IMR-90 (cell line): Measurements from ENCODE around the gene TRIM33. TPM values are rescaled to one million over a fixed set of nuclear protein-coding genes. Genes with fewer than 3 reads are reported as not detected.
A peak's percentile ranks its signal among the peaks of the same experiment; 100 is the strongest.

Experiments
- ATAC-seq: fragments of 200-7000 bp; cut with Tn5 transposase; 2 replicates; pipeline ENCODE4 v1.9.1; 2020; ENCODE audit warnings: low read depth, mild to moderate bottlenecking, moderate library complexity
- BruUV-seq: library from RNA; stranded (reverse); fragments of 400-500 nt; replicated peaks from 2 replicates; lab custom pipeline; 2021; lab: Mats Ljungman, UMichigan
- CTCF ChIA-PET: fragments of 300-600 bp; formaldehyde crosslinking; extraction: SDS; loops from one replicate; lab custom pipeline; 2021; ENCODE audit warnings: antibody characterized with exemption; lab: Yijun Ruan, JAX
- POLR2A ChIA-PET: fragments of 300-600 bp; sonication (Branson Sonifier 250); formaldehyde crosslinking; loops from one replicate; lab custom pipeline; 2022; ENCODE audit warnings: antibody characterized with exemption; ENCODE audit not compliant: unreplicated experiment; lab: Charles Lee
- DNase-seq: peaks from one replicate; pipeline ENCODE4 v3.0.0; 2013
- H2AFZ ChIP-seq: replicated peaks from 2 replicates; pipeline ENCODE3; 2013; ENCODE audit warnings: low read length, mild to moderate bottlenecking; ENCODE audit not compliant: poor library complexity
- H2AK5ac ChIP-seq: 2 replicates; pipeline ENCODE4 v1.6.1; 2013; ENCODE audit warnings: low read depth, low read length, inconsistent platforms
- H2AK9ac ChIP-seq: replicated peaks from 2 replicates; pipeline ENCODE3; 2013; ENCODE audit warnings: mild to moderate bottlenecking, low read depth, low read length, moderate library complexity; ENCODE audit not compliant: poor library complexity
- H2BK120ac ChIP-seq: 2 replicates; pipeline ENCODE4 v1.6.1; 2013; ENCODE audit warnings: low read depth, low read length, inconsistent platforms
- H2BK15ac ChIP-seq: 3 replicates; pipeline ENCODE4 v1.6.1; 2013; ENCODE audit warnings: low read depth, low read length, inconsistent platforms
- H2BK20ac ChIP-seq: 2 replicates; pipeline ENCODE4 v1.6.1; 2013; ENCODE audit warnings: low read depth, mild to moderate bottlenecking, inconsistent platforms, low read length, moderate library complexity
- H2BK5ac ChIP-seq: 2 replicates; pipeline ENCODE4 v1.6.1; 2013; ENCODE audit warnings: mild to moderate bottlenecking, low read depth, low read length, inconsistent platforms; ENCODE audit not compliant: poor library complexity, severe bottlenecking
- H3K14ac ChIP-seq: replicated peaks from 2 replicates; pipeline ENCODE4 v1.6.1; 2013; ENCODE audit warnings: low read depth, low read length, inconsistent platforms
- H3K18ac ChIP-seq: 2 replicates; pipeline ENCODE4 v1.6.1; 2013; ENCODE audit warnings: low read depth, low read length, control low read depth
- H3K23ac ChIP-seq: 2 replicates; pipeline ENCODE4 v1.6.1; 2013; ENCODE audit warnings: low read depth, low read length, inconsistent platforms
- H3K27ac ChIP-seq: 2 replicates; pipeline ENCODE4 v1.5.1; 2013; ENCODE audit warnings: mild to moderate bottlenecking, control low read depth, low read length; ENCODE audit not compliant: insufficient read depth
- H3K27me3 ChIP-seq: 2 replicates; pipeline ENCODE4 v1.6.1; 2013; ENCODE audit warnings: low read length; ENCODE audit not compliant: control insufficient read depth, insufficient read depth
- H3K36me3 ChIP-seq: 2 replicates; pipeline ENCODE4 v1.6.1; 2013; ENCODE audit warnings: low read length, mixed read lengths; ENCODE audit not compliant: control insufficient read depth, insufficient read depth
- H3K4ac ChIP-seq: 2 replicates; pipeline ENCODE4 v1.6.1; 2013; ENCODE audit warnings: low read depth, low read length, inconsistent platforms
- H3K4me1 ChIP-seq: 2 replicates; pipeline ENCODE4 v1.6.1; 2013; ENCODE audit warnings: low read length, mixed read lengths; ENCODE audit not compliant: control insufficient read depth, insufficient read depth
- H3K4me2 ChIP-seq: 2 replicates; pipeline ENCODE4 v1.6.1; 2013; ENCODE audit warnings: low read depth, mild to moderate bottlenecking, control low read depth, low read length, moderate library complexity
- H3K4me3 ChIP-seq: 2 replicates; pipeline ENCODE4 v1.5.1; 2013; ENCODE audit warnings: low read depth, mild to moderate bottlenecking, control low read depth, low read length, moderate library complexity; ENCODE audit not compliant: insufficient read depth
- H3K56ac ChIP-seq: 2 replicates; pipeline ENCODE4 v1.6.1; 2013; ENCODE audit warnings: low read length, inconsistent platforms; ENCODE audit not compliant: insufficient read depth; ENCODE audit errors: extremely low read depth
- H3K79me1 ChIP-seq, 2 experiments: 2 replicates each; pipeline ENCODE4 v1.6.1; 2013; ENCODE audit warnings: low read length in 2 of 2, inconsistent platforms in 1 of 2, low read depth in 1 of 2
- H3K9ac ChIP-seq: 2 replicates; pipeline ENCODE4 v1.6.1; 2013; ENCODE audit warnings: low read depth, low read length, control low read depth
- H3K9me1 ChIP-seq: 2 replicates; pipeline ENCODE4 v1.6.1; 2013; ENCODE audit warnings: low read length, inconsistent platforms; ENCODE audit not compliant: insufficient read depth
- H3K9me3 ChIP-seq: 2 replicates; pipeline ENCODE4 v1.6.1; 2013; ENCODE audit warnings: low read length; ENCODE audit not compliant: control insufficient read depth, insufficient read depth
- H4K20me1 ChIP-seq: 2 replicates; pipeline ENCODE4 v1.6.1; 2013; ENCODE audit warnings: low read length, inconsistent platforms; ENCODE audit not compliant: insufficient read depth
- H4K5ac ChIP-seq: 2 replicates; pipeline ENCODE4 v1.6.1; 2013; ENCODE audit warnings: mild to moderate bottlenecking, low read depth, low read length, control low read depth
- H4K8ac ChIP-seq, 2 experiments: 2 replicates each; pipeline ENCODE4 v1.6.1; 2013; ENCODE audit warnings: low read depth in 2 of 2, low read length in 2 of 2, control low read depth in 1 of 2, inconsistent platforms in 1 of 2
- H4K91ac ChIP-seq: 2 replicates; pipeline ENCODE4 v1.6.1; 2013; ENCODE audit warnings: low read depth, low read length, inconsistent platforms; ENCODE audit not compliant: insufficient read depth
- CEBPB ChIP-seq: IDR thresholded peaks from 2 replicates; pipeline ENCODE4 v1.6.1; 2012; ENCODE audit warnings: low read depth, low read length, improper control_type of control experiment
- CHD1 ChIP-seq: IDR thresholded peaks from 2 replicates; pipeline ENCODE4 v1.6.1; 2012; ENCODE audit warnings: low read depth, low read length, improper control_type of control experiment
- MAFK ChIP-seq: IDR thresholded peaks from 2 replicates; pipeline ENCODE4 v1.6.1; 2012; ENCODE audit warnings: low read depth, low read length, improper control_type of control experiment
- MAZ ChIP-seq: IDR thresholded peaks from 2 replicates; pipeline ENCODE4 v1.6.1; 2012; ENCODE audit warnings: low read depth, mild to moderate bottlenecking, low read length, improper control_type of control experiment, moderate library complexity, borderline replicate concordance
- NFE2L2 ChIP-seq: fragments of 150-350 bp; IDR thresholded peaks from 2 replicates; pipeline ENCODE4 v1.6.1; 2016; ENCODE audit warnings: low read depth, mild to moderate bottlenecking, low read length
- POLR2A ChIP-seq: IDR thresholded peaks from 2 replicates; pipeline ENCODE4 v1.6.1; 2012; ENCODE audit warnings: mild to moderate bottlenecking, low read depth, low read length
- RAD21 ChIP-seq: IDR thresholded peaks from 2 replicates; pipeline ENCODE4 v1.6.1; 2012; ENCODE audit warnings: low read length, improper control_type of control experiment
- RCOR1 ChIP-seq: IDR thresholded peaks from 2 replicates; pipeline ENCODE4 v1.6.1; 2012; ENCODE audit warnings: mild to moderate bottlenecking, low read length, improper control_type of control experiment; ENCODE audit not compliant: insufficient replicate concordance
- RFX5 ChIP-seq: IDR thresholded peaks from 2 replicates; pipeline ENCODE4 v1.8.0; 2012; ENCODE audit warnings: low read depth, mild to moderate bottlenecking, low read length, moderate library complexity
- USF2 ChIP-seq: fragments of 150-350 bp; IDR thresholded peaks from 2 replicates; pipeline ENCODE4 v1.6.1; 2017; ENCODE audit warnings: mild to moderate bottlenecking, antibody characterized with exemption, low read length, low read depth
- WGBS, 2 experiments: methylation state at CpG; one replicate each; pipeline versions ENCODE4 v1.1.5 to v1.1.7; 2013; ENCODE audit warnings: missing lambda C conversion rate in 2 of 2; ENCODE audit not compliant: insufficient read length in 1 of 2; ENCODE audit errors: extremely low coverage in 2 of 2; 5-methylcytosine and 5-hydroxymethylcytosine counted together
- dilution Hi-C: fragments of 300-500 bp; cut with HindIII; formaldehyde crosslinking; loops from one replicate; pipeline ENCODE4 v1.14.3; 2018; ENCODE audit warnings: low sequenced_read_pairs; ENCODE audit not compliant: unreplicated experiment
- in situ Hi-C: fragments of 300-500 bp; cut with MboI; formaldehyde crosslinking; loops from 3 replicates; pipeline ENCODE4 v1.14.3; 2019; ENCODE audit warnings: low sequenced_read_pairs, inconsistent platforms, mixed read lengths
- intact Hi-C: fragments of 100-400 bp; cut with micrococcal nuclease; formaldehyde crosslinking; loops from 2 replicates; pipeline ENCODE4 v1.10.0; 2022
- polyA plus RNA-seq, 3 experiments: library from polyadenylated mRNA; depleted of rRNA; stranded (reverse); fragments of >200 nt; gene quantifications; 2 replicates each; pipeline ENCODE4 v1.2.3, GENCODE V29; 2012; ENCODE audit warnings: low replicate concordance in 1 of 3
- total RNA-seq: library from RNA; depleted of rRNA; stranded (reverse); fragments of >200 nt; gene quantifications from 2 replicates; pipeline ENCODE4 v1.2.3, GENCODE V29; 2012
- TF ChIP-seq, protein P1 (sequence below): conservative IDR thresholded peaks from 2 replicates; pipeline ENCODE4 v1.5.1; 2012; ENCODE audit warnings: mild to moderate bottlenecking, low read depth, low read length, improper control_type of control experiment
- TF ChIP-seq, protein P2 (sequence below): fragments of 150-350 bp; IDR thresholded peaks from 2 replicates; pipeline ENCODE4 v1.6.1; 2016; ENCODE audit warnings: low read depth, mild to moderate bottlenecking, low read length, moderate library complexity, borderline replicate concordance

TRIM33 gene
- total and polyA plus RNA-seq, 2 of the 4 experiments (the other 2 are of a cell fraction) = 9.5 to 40.1 TPM

GRCh38 chr1:114559356-114559755 is 48.4 kb upstream of the TRIM33 start (continued):
- no peak for TF ChIP-seq CHD1
- no peak for TF ChIP-seq RFX5
- no peak for TF ChIP-seq POLR2A
- no peak for TF ChIP-seq CEBPB
- no peak for TF ChIP-seq NFE2L2
- TF ChIP-seq RCOR1 = no peak
- TF ChIP-seq MAZ = no peak

DNA sequence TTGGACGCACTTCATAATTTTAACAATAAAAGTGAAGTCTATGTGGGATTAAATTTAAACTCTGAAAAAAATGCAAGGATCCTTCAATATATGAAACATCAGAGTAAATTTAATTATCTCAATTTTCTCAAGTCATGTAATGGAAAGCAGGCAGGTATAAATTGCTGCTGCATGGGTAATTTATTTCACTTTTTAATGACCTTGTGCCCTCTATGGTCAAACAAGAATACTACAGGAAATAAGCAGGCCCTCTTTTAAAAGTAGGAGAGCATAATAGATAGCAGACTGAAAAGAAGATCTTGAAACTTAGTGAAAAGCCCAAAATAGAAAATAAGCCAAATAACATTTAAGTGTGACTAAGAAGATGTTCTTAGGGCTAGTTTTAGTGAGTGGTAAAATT is 47.5 kb upstream of the TRIM33 start:
- TF ChIP-seq MAFK = no peak
- TF ChIP-seq MAZ = no peak
- TF ChIP-seq RAD21 = 0 out of 2 replicates have a peak, but pooled peaks have one; percentile 5
- TF ChIP-seq USF2 = no peak
- TF ChIP-seq, protein P1, sequence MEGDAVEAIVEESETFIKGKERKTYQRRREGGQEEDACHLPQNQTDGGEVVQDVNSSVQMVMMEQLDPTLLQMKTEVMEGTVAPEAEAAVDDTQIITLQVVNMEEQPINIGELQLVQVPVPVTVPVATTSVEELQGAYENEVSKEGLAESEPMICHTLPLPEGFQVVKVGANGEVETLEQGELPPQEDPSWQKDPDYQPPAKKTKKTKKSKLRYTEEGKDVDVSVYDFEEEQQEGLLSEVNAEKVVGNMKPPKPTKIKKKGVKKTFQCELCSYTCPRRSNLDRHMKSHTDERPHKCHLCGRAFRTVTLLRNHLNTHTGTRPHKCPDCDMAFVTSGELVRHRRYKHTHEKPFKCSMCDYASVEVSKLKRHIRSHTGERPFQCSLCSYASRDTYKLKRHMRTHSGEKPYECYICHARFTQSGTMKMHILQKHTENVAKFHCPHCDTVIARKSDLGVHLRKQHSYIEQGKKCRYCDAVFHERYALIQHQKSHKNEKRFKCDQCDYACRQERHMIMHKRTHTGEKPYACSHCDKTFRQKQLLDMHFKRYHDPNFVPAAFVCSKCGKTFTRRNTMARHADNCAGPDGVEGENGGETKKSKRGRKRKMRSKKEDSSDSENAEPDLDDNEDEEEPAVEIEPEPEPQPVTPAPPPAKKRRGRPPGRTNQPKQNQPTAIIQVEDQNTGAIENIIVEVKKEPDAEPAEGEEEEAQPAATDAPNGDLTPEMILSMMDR = 0 out of 2 replicates have a peak, but pooled peaks have one; percentile 24
- TF ChIP-seq, protein P2, sequence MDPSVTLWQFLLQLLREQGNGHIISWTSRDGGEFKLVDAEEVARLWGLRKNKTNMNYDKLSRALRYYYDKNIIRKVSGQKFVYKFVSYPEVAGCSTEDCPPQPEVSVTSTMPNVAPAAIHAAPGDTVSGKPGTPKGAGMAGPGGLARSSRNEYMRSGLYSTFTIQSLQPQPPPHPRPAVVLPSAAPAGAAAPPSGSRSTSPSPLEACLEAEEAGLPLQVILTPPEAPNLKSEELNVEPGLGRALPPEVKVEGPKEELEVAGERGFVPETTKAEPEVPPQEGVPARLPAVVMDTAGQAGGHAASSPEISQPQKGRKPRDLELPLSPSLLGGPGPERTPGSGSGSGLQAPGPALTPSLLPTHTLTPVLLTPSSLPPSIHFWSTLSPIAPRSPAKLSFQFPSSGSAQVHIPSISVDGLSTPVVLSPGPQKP = no peak
- no peak for TF ChIP-seq CHD1
- CTCF ChIA-PET = interaction anchor here (1.0 kb wide), 1 partner anchor 212 kb away, joined by 3 read pairs; no protein-coding TSS in a partner anchor

More for the DNA sequence above, 47.5 kb upstream of the TRIM33 start:
- no peak overlapping the region for H2AK9ac ChIP-seq
- H2AFZ ChIP-seq = no peak overlapping the region
- no peak overlapping the region for H4K5ac ChIP-seq
- no peak overlapping the region for H2BK15ac ChIP-seq
- H3K18ac ChIP-seq = no peak overlapping the region
- H4K91ac ChIP-seq = no peak overlapping the region
- dilution Hi-C loops (no loop called here), in situ Hi-C loops (no loop called here), intact Hi-C loops (loop anchor here (1.0 kb wide), 1 partner anchor 212 kb away; no protein-coding TSS in a partner anchor)
- DNase-seq (no peak), ATAC-seq (no peak)
- H3K4me3 ChIP-seq = no peak overlapping the region
- H3K14ac ChIP-seq = no peak overlapping the region
- no peak overlapping the region for H3K23ac ChIP-seq
- no peak overlapping the region for H3K27ac ChIP-seq
- no peak overlapping the region for H2BK20ac ChIP-seq
- H3K27me3 ChIP-seq = no peaks in the 10 kb centered on the region
- H3K9me1 ChIP-seq = no peaks in the 10 kb centered on the region
- H4K20me1 ChIP-seq = no peaks in the 10 kb centered on the region
- no peak overlapping the region for H3K4me2 ChIP-seq
- POLR2A ChIA-PET = no interaction called here
- no peak overlapping the region for H4K8ac ChIP-seq
- H2AK5ac ChIP-seq = no peak overlapping the region
- H3K4me1 ChIP-seq = no peaks in the 10 kb centered on the region
- no peaks in the 10 kb centered on the region for H3K9me3 ChIP-seq
- no peak overlapping the region for H2BK120ac ChIP-seq
- H3K9ac ChIP-seq = no peak overlapping the region
- H3K79me1 ChIP-seq = no peaks in the 10 kb centered on the region
- no TSS peak for BruUV-seq
- no peaks in the 10 kb centered on the region for H3K36me3 ChIP-seq
- H3K56ac ChIP-seq = no peak overlapping the region
- H2BK5ac ChIP-seq = no peak overlapping the region
- H3K4ac ChIP-seq = no peak overlapping the region
- WGBS, 2 experiments = no CpG with 5 or more reads among the region's 1 CpG
